Activated CD8-positive, alpha-beta memory T cell treated with anti-CD3 and anti-CD28 coated beads, Interleukin-2, amount 50 U/mL, for 1 hour (primary cell): ENCODE data around the gene CHST8.

Source experiments
- DNase-seq: peaks from one replicate; pipeline ENCODE4 v3.0.0-alpha.2; 2020; ENCODE audit errors: extremely low read depth

Gene CHST8

DNA sequence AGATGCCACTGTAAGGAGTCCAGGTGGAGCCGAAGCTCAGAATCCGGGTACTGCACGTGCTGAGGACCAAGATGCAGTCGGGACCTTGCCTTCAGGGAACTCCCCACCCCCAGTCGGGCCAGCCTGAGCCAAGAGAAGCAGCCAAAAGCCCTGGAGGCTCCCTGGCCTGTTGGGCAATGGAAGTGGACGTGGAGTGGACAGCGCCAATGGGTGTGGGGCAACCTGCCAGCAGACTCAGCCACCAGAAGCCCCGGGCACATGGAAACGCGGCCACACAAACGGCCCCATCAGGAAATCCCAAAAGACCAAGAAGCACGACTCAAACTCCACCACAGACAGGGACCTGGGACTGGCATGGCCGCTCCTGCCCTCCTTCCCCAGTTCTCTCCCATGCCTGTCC, 144.9 kb downstream of the CHST8 start:
- no peak for DNase-seq

DNA sequence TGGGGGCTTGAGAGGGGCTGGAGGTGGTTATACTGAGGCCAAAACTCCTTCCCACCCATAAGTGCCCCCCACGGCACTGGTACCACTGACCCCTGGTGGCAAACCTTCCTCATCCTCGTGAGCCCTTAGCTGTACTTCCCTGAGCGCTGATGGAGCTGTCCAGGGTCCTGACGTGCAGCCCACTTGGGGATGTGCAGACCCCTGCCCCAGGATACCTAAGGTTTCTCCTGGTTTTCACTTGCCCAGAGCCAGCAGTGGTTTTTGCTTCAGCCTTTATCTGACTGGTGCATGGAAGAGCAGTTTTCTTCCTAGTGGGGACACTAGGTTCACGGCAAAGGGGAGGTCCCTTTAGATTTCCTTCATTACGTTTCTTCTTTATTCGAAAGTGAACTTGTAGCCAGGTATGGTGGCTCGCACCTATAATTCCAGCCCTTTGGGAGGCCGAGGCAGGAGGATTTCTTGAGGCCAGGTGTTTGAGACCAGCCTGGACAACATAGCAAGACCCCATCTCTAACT, 146.2 kb downstream of the CHST8 start:
- DNase-seq: no peak

DNA sequence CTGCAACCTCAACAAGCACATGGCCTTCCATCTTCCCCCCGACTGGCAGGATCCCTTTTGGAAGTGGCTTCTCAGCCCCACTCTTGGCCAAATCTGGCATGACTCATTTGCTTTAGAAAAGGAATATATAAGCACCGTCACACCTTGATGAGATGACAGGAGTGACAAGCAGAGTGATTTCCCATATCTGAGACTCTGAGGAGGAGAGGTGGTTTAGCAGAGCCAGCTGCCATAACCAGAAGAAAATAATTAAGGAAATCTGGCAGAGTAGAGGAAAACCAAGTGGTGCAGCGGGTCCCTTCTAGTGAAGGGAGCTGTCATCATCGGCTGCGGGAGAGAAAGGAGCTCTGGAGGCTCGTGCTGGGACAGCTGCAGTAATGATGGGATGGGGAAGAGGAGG, 147.5 kb downstream of the CHST8 start:
- no peak for DNase-seq

DNA sequence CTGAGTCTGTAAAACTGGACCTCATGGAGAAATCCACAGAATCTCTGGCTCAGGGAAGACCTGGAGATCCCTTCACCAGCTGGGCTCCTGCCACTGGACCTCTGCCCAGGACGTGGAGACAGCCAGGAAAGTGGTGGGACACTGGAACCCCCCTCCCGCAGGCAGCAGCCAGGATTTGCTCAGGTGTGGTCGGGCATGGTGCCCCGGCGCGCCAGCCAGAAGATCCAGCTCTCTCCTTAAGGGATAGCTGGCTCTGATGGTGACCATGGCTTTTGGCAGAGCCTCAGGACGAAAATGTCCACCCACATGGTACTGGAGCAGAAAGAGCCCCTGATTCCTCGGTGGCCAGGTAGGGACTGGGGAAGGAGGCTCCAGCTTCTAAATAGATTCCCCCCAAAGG, 148.4 kb downstream of the CHST8 start:
- no peak for DNase-seq

DNA sequence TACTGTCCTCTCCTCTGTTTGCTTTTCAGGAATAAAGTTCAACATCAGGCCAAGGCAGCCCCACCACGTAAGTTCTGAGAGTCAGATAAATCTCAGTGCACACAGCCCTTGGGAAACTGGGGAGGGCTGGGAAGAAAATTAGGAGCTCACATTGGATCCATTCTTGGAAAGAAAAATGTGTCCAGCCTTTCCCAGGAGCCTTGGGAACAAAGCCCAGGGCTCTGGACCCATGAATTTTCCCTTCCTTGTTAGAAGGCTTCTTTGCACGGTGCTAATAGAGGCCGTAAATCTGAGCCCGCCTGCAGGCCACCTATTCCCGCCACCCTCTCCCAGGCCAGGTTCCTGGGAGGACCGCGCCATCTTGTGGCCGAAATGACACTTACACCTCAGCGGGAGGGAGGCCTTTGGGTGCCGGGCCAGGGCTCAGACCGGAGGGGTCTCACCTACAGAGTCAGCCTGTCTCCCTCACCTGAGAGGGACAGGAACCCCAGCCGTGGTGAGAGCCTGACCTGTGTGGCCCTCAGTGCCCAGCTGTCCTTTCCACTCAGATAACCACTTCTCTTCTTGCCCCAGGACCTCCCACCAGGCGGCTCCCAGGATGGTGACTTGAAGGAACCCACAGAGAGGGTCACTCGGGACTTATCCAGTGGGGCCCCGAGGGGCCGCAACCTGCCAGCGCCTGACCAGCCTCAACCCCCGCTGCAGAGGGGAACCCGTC, 149.8 kb downstream of the CHST8 start:
- no peak for DNase-seq

DNA sequence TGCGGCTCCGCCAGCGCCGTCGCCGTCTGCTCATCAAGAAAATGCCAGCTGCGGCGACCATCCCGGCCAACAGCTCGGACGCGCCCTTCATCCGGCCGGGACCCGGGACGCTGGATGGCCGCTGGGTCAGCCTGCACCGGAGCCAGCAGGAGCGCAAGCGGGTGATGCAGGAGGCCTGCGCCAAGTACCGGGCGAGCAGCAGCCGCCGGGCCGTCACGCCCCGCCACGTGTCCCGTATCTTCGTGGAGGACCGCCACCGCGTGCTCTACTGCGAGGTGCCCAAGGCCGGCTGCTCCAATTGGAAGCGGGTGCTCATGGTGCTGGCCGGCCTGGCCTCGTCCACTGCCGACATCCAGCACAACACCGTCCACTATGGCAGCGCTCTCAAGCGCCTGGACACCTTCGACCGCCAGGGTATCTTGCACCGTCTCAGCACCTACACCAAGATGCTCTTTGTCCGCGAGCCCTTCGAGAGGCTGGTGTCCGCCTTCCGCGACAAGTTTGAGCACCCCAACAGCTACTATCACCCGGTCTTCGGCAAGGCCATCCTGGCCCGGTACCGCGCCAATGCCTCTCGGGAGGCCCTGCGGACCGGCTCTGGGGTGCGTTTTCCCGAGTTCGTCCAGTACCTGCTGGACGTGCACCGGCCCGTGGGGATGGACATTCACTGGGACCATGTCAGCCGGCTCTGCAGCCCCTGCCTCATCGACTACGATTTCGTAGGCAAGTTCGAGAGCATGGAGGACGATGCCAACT, 150.5 kb downstream of the CHST8 start:
- no peak for DNase-seq

DNA sequence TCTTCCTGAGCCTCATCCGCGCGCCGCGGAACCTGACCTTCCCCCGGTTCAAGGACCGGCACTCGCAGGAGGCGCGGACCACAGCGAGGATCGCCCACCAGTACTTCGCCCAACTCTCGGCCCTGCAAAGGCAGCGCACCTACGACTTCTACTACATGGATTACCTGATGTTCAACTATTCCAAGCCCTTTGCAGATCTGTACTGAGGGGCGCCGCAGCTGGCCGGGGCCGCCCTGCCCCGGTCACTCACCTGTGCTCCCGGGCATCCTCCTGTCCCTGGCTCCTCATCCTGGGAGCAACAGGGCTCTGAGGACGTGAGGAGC, 151.1 kb downstream of the CHST8 start:
- DNase-seq: no peak

DNA sequence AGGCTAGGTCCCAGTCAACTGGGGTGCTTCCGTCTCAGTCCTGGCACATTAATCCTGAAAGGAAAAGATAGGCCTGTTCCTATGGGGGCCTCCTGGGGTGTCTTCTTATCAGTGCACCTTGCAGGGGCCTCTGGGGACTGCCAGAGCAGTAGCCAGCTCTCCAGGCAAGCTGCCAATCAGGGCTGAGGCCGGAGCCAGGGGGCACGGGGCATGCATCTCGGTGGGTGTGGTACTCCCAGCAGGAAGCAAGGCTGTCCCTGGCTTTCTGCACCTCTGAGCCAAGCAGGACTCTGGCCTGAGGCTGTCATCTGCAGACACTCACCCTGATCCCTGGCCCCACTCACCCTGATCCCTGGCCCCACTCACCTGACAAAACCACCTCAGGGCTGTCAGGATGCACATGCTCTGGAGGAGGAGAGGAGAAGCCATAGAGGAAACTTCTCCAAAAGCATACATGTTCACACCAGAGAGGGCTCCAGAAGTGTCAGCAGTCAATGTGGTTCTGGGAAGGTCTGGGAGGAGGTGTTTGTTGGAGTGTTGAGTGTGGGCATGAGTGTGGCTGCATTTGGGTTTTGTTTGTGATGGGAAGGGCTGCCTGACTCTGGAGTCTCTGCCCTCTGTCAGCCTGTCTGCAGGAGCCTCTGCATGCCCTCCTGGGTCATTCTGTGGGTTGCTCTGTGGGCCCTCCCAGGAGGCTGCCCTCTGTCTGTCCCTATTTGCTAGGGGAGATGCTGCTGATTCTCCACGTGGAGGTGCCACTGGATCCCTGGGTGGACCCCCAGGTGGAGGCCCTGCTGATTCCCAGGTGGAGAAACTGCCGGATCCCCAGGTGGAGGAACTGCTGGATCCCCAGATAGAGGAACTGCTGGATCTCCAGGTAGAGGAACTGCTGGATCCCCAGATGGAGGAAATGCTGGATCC, 152.2 kb downstream of the CHST8 start:
- DNase-seq: no peak

DNA sequence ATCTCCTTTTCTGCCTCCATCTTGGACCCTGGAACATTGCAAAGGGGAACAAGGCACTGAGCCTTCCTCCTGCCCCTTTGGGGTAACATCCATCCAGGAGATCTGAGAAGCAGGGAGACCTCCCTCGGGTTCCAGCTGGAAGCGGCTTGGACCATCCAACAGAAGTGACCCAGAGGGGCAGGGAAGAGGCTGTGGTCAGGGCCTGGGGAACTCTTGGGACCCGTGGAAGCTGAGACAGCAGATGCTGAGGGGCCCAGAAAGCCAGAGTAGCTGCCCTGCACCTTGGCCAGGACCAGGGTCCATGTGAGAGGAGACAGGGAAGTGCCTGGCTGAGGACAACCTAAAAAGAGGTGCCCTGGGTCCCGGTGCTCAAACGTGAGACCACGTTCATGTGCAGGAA, 153.0 kb downstream of the CHST8 start:
- no peak for DNase-seq

DNA sequence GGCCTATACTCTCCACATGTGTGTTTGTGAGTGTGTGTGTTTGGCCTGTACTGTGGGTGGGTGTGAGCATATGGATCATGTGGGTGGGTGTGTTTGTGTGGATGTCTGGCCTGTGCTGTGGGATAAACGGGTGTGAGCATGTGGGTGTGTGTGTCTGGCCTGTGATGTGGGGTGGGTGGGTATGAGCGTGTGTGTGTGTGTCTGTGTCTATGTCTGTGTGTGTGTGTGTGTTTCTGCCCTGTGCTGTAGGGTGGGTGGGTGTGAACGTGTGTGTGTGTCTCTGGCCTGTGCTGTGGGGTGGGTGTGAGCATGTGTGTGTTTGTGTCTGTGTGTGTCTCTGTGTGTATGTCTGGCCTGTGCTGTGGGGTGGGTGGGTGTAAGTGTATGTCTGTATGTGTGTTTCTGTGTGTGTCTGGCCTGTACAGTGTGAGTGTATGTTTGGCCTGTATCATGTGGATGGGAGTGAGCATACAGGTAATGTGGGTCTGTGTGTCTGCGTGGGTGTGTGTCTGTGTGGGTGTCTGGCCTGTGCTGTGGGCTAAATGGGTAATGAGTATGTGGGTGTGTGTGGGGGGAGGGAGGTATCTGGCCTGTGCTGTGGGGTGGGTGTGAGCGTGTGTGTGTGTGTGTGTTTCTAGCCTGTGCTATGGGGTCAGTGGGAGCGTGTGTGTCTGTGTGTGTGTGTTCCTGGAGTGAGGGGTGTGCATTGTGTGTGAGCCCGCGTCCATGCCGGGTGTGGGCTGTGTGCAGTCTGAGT, 154.2 kb downstream of the CHST8 start:
- no peak for DNase-seq

DNA sequence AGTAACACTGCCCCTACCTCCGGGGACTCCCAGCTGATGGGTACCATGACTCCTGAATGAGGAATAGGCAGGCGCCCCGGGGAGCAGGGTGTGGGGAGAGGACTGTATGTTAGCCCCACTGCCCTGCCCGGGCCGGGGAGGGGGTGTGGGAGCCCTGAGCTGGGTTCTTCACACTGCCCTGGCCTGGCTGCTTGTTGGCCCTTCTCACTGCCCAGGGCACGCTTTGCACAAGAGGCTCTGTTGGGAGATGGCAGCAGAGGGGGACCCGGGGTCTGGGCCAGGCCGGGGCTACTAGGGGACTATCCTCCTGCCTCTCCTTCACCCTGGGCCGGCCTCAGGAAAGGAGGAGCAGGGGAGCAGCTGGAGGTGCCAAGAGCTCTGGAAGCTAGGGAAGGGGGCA, 155.6 kb downstream of the CHST8 start:
- DNase-seq: no peak

DNA sequence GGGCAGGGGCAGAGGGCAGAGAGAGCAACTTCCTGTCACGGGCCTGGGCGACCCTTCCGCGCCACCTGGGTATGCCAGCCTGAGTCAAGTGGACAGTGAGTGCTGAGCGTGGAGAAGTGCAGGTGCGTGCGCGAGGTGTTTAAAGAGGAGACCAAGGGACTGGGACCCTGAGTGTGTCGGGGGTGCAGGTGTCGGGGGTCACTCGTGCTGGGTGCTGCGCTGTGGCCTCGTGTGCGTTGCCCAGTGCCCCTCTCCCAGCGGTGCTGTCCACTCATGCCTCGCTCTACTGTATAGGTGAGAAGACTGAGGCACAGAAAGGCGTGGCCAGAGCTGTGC, 156.0 kb downstream of the CHST8 start:
- DNase-seq: no peak

DNA sequence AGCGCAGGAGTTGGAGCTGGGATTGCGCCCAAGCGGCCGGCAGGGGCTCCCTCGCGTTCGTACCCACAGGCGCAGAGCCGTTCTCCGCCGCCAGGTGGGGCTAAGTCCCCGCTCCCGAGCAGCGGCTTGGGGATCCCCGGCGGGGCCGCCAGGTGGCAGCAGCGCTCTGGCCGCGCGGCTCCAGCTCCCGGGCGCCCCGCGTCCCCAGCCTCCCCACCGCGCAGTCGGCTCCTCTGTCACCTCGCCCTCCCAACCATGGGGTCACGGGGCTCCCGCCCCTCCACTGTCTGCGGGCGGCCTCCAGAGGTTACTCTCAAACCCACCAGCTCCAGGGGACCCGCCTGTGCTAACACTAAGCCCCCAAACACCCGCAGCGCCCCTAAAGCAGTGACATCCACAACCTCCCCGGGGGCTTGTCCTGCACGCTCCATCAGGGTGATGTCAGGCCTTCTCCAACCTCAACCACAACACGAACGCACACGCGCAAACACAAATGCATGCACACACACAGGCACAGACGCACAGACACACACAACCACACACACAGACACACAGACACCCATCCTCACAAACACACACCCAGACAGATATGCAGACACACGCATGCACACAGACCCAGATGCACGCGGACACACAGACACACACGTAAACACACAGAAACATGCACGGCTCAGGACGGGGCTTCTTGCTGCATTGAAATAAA, 156.5 kb downstream of the CHST8 start:
- DNase-seq: peak; percentile 28

DNA sequence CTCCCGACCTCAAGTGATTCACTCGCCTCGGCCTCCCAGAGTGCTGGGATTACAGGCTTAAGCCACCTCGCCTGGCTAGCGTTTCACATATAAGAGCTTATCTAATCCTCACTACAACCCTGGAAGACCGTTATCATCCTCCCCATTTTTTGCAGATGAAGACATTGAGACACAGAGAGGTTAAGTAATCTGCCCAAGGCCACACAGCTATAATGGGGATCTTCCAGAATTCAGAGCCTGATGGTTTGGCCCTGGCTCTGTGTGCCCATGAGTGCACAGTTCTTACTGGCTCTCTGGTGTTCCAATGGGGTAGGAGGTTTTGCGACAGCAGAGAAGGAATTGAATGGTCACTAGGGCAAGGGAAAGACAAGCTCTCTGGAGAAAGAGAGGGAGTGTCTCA, 158.1 kb downstream of the CHST8 start:
- DNase-seq: no peak

DNA sequence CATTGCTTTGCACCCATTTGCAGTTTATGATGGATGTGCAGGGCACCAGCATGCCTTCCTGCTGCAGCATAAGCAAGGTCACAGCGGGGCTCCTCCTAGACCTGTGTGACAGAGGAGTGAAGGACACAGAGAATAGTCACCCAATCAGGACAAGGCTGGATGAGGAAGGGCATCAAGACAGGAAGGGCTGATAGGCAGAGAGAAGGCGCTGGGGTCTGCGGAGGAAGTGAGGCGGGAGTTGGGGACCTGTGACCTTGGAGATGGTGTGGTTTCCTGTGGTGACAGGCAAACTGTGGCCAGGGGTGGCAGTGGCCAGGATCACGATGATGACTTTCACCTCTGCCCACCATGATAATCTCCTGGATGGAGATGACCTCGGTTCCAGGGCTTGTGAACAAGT, 158.5 kb downstream of the CHST8 start:
- no peak for DNase-seq

DNA sequence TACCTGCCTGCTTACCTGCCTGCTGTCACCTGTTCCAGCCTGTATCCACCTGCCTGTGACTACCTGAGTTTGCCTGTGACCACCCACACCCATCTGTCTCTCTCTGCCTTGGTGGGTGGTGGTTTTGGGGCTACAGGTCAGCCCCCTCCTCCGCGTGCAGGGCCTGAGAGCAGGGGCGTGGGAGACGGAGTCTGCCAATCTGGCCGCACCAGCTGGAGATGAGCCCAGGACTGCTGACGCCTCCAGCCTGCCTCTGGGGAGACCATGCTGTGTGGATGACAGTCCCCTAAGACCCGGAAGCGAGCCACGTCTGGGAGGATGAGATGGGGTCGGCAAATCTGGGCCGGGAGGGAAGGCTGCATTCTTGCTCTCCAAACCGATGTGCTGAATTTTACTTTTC, 159.0 kb downstream of the CHST8 start:
- DNase-seq: no peak

DNA sequence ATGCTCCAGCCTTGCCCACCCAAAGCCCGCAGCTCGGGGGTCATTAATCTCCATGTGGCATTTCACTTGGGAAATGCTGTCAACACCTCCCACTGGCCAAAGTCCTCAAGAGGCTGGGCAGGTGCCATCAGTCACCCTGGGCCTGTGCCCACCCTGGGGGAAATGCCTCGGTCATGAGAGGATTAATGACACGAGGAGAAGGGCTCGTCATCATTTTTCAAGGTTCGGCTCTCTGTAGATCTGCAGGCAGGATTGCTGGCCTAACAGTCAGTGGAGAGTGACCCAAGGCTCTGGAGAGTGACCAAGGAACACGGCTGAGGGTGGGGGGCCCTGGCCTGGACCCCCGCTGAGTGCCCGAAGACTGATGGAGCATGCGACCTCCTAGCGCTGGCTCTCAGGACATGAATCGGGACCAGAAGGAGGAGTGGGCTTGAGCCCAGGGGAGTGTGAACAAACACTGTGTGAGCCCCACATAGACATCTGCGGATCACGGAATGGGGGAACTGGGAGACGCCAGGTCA, 159.7 kb downstream of the CHST8 start:
- no peak for DNase-seq

DNA sequence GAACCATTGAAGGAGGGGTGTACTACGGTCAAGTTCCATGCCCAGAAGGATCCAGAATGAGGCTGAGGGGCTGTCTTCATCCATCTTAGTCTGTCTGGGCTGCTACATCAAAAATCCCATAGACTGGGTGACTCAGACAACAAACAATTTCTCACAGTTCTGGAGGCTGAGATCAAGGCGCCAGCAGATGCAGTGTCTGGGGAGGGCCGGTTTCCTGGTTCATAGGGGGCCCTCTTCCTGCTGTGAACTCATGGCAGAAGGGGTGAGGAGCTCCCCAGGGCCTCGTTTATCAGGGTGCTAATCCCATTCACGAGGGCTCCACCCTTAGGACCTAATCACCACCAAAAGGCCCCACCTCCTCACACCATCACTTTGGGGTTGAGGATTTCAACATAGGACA, 160.2 kb downstream of the CHST8 start:
- DNase-seq: no peak

DNA sequence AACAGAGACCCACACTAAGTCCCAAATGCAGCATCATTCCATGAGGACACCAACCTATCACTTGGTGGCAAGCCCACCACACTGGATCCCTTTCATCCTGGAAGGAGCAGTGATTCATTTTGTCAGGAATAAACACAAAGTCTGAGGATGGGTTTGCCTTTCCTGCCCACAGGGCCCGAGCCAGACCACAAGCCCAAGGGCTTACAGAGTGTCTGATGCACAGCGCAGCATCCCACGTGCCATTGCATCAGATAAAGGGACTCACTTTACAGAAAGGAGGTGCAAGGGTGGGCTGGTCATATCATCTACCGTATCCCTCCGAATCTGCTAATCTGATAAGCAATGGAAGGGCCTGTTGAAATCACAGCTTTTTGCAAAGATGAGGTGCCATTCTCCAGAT, 162.7 kb downstream of the CHST8 start:
- DNase-seq: no peak

DNA sequence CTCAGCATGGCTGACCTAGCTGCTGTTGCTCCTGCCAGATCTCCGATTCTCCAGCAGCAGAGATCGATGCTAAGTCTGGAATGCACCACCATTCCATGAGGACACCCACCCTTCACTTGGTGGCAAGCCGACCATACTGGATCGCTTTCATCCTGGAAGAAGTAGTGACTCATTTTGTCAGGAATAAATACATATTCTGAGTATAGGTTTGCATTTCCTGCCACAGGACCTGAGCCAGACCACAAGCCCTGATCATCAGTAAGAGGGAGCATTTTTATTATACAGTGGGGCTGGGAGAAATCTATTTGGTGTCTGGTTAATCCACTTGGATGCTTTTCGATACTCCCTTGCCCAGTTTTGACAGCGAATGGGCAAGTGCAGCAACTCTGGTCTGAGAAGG, 164.0 kb downstream of the CHST8 start:
- DNase-seq: no peak

DNA sequence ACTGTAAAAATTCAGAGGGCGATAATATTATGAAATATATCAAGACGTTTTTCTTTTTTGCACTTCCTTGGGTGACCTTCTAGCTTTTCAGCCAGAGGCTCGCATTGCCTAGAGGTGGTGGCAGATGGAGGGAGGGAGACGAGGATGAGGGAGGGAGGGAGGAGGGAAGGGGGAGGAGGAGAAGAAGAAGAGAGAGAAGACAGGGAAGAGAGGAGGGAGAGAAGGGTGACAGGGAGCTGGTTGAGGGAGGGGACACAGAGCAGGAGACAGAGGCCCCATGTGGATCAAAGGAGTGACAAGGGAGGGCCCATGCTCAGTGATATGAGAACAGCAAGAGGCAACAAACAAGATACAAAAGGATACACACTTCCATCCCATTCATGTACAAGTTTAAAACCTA, 166.9 kb downstream of the CHST8 start:
- no peak for DNase-seq
